Frontal cortex (tissue), 4 donors: Measurements from ENCODE around the gene NEK11. TPM values are rescaled to one million over a fixed set of nuclear protein-coding genes. Genes with fewer than 3 reads are reported as not detected.
A peak's percentile ranks its signal among the peaks of the same experiment; 100 is the strongest.
"Not testable (repeated sequence)": the region's sequence is repeated elsewhere in the genome, so short reads cannot be mapped to it uniquely, and the experiment has no call there.

ENCODE experiments used
- DNase-seq, 2 donors: peaks; one replicate each; pipeline ENCODE4 v3.0.0; 2012; ENCODE audit warnings: low spot score in 2 of 2
- FAIRE-seq: peaks from 2 replicates; lab custom pipeline; 2012; peaks lifted over from hg19 to GRCh38; lab: Jason Lieb, UNC
- total RNA-seq: library from RNA; depleted of rRNA; stranded (reverse); fragments of >200 nt; gene quantifications from one replicate; pipeline ENCODE4 v1.2.3, GENCODE V29; 2014
- donor health status: control.
- donor health status: control.
- donor health status: control.

NEK11 gene
- total RNA-seq, 1 donor from 2014 or later: 28.1 TPM

GRCh38 chr3:131282379-131282778 lies 255.7 kb downstream of the NEK11 start:
- DNase-seq (no peak), FAIRE-seq (no peak)

- DNase-seq: no peak
- no peak for FAIRE-seq
These were observed 256.3 kb downstream of the NEK11 start for GRCh38 chr3:131282967-131283366.

- no peak for DNase-seq
These were observed 257.2 kb downstream of the NEK11 start for GRCh38 chr3:131283862-131284261.

GRCh38 chr3:131284302-131284701 lies 257.6 kb downstream of the NEK11 start:
- DNase-seq: no peak
- FAIRE-seq: no peak

More at GRCh38 chr3:131283862-131284261, 257.2 kb downstream of the NEK11 start:
- no peak for FAIRE-seq

GRCh38 chr3:131285456-131285855 lies 258.8 kb downstream of the NEK11 start:
- no peak for FAIRE-seq
- no peak for DNase-seq

GRCh38 chr3:131299836-131300235 lies 273.2 kb downstream of the NEK11 start:
- DNase-seq: no peak
- FAIRE-seq: no peak

- DNase-seq (no peak), FAIRE-seq (no peak)
These were observed 277.2 kb downstream of the NEK11 start for GRCh38 chr3:131303848-131304247.

GRCh38 chr3:131304890-131305289 lies 278.2 kb downstream of the NEK11 start:
- no peak for DNase-seq
- FAIRE-seq: no peak

- FAIRE-seq (no peak), DNase-seq (no peak)
These were observed 279.6 kb downstream of the NEK11 start for GRCh38 chr3:131306242-131306641.

GRCh38 chr3:131314318-131314717 lies 287.6 kb downstream of the NEK11 start:
- DNase-seq (no peak), FAIRE-seq (no peak)

GRCh38 chr3:131315162-131315561 lies 288.5 kb downstream of the NEK11 start:
- FAIRE-seq (no peak), DNase-seq (no peak)

- DNase-seq (no peak), FAIRE-seq (no peak)
These were observed 291.0 kb downstream of the NEK11 start for GRCh38 chr3:131317667-131318066.

GRCh38 chr3:131323014-131323413 lies 296.3 kb downstream of the NEK11 start:
- DNase-seq (no peak), FAIRE-seq (no peak)

- FAIRE-seq: no peak
- no peak for DNase-seq
These were observed 297.1 kb downstream of the NEK11 start for GRCh38 chr3:131323792-131324191.

GRCh38 chr3:131324923-131325322 lies 298.2 kb downstream of the NEK11 start:
- FAIRE-seq (no peak), DNase-seq (no peak)

- FAIRE-seq (no peak), DNase-seq (no peak)
These were observed 299.6 kb downstream of the NEK11 start for GRCh38 chr3:131326307-131326706.

- FAIRE-seq (no peak), DNase-seq (no peak)
These were observed 302.0 kb downstream of the NEK11 start for GRCh38 chr3:131328721-131329120.

GRCh38 chr3:131329774-131330173 lies 303.1 kb downstream of the NEK11 start:
- no peak for FAIRE-seq
- DNase-seq: no peak

GRCh38 chr3:131331456-131332085 lies 304.9 kb downstream of the NEK11 start:
- FAIRE-seq, DNase-seq: not testable (repeated sequence)

GRCh38 chr3:131338948-131339640 lies 312.4 kb downstream of the NEK11 start:
- FAIRE-seq (peak; percentile 10), DNase-seq (no peak)

GRCh38 chr3:131341761-131342160 lies 315.1 kb downstream of the NEK11 start:
- DNase-seq: no peak
- no peak for FAIRE-seq

GRCh38 chr3:131348911-131349310 lies 322.2 kb downstream of the NEK11 start:
- FAIRE-seq (no peak), DNase-seq (no peak)
